ENCODE data around the gene IFT122.

IFT122 gene

GRCh38 chr3:129417326-129417725 lies 22.7 kb upstream of the IFT122 start:
- DNase-seq, result peak; percentile 20

- no peak for DNase-seq
Measured at GRCh38 chr3:129418041-129418973, 21.7 kb upstream of the IFT122 start.

- no peak for DNase-seq
Measured at GRCh38 chr3:129419476-129419875, 20.5 kb upstream of the IFT122 start.

- DNase-seq, result no peak
Measured at GRCh38 chr3:129421236-129421883, 18.7 kb upstream of the IFT122 start.

GRCh38 chr3:129421988-129422745 lies 17.9 kb upstream of the IFT122 start:
- DNase-seq, result peak; percentile 52

GRCh38 chr3:129422897-129423296 lies 17.1 kb upstream of the IFT122 start:
- DNase-seq, result no peak

GRCh38 chr3:129424185-129424841 lies 15.7 kb upstream of the IFT122 start:
- DNase-seq, result peak; percentile 60

GRCh38 chr3:129425213-129425612 lies 14.8 kb upstream of the IFT122 start:
- no peak for DNase-seq

GRCh38 chr3:129425619-129426018 lies 14.4 kb upstream of the IFT122 start:
- DNase-seq, result no peak

- DNase-seq, result peak; percentile 41
Measured at GRCh38 chr3:129428007-129428375, 12.0 kb upstream of the IFT122 start.

- peak; percentile 97 for DNase-seq
Measured at GRCh38 chr3:129428376-129429079, 11.5 kb upstream of the IFT122 start, which contains the start of gene EFCAB12. EFCAB12 (minus strand) TSS chr3:129428636; CDS start chr3:129428488, 148 bp downstream.

GRCh38 chr3:129429080-129429451 lies 11.0 kb upstream of the IFT122 start:
- no peak for DNase-seq

- no peak for DNase-seq
Measured at GRCh38 chr3:129429602-129430001, 10.4 kb upstream of the IFT122 start.

GRCh38 chr3:129432036-129432435 lies 8.0 kb upstream of the IFT122 start:
- no peak for DNase-seq

- DNase-seq, result no peak
Measured at GRCh38 chr3:129432671-129433070, 7.4 kb upstream of the IFT122 start.

- no peak for DNase-seq
Measured at GRCh38 chr3:129433565-129433964, 6.5 kb upstream of the IFT122 start.

- DNase-seq, result no peak
Measured at GRCh38 chr3:129434140-129434539, 5.9 kb upstream of the IFT122 start.

- DNase-seq, result no peak
Measured at GRCh38 chr3:129435367-129435766, 4.7 kb upstream of the IFT122 start.

- DNase-seq, result peak; percentile 79
Measured at GRCh38 chr3:129439226-129439816, 703 bp upstream of the IFT122 start.

GRCh38 chr3:129440618-129441190 lies 680 bp downstream of the IFT122 start:
- no peak for DNase-seq

GRCh38 chr3:129441215-129441614 lies 1.2 kb downstream of the IFT122 start:
- DNase-seq, result peak; percentile 38
